OCI-LY1 (cell line): ENCODE measurements around the gene POLR3E.

Source experiments
- H2AFZ ChIP-seq: fragments of 200-600 bp; sonication (generic), shearing (Covaris generic); 2 replicates; pipeline ENCODE4 v1.6.0; 2014; ENCODE audit warnings: antibody characterized with exemption, mild to moderate bottlenecking, low read length
- H3F3A ChIP-seq: fragments of 200-600 bp; sonication (generic), shearing (Covaris generic); 2 replicates; pipeline ENCODE4 v1.6.0; 2014; ENCODE audit warnings: mild to moderate bottlenecking, antibody characterized with exemption, low read length, moderate library complexity; ENCODE audit not compliant: insufficient read depth
- H3K27ac ChIP-seq: fragments of 200-600 bp; sonication (generic); 2 replicates; pipeline ENCODE4 v1.5.1; 2014; ENCODE audit warnings: low read length, mixed run types, mild to moderate bottlenecking, low read depth; ENCODE audit not compliant: poor library complexity, severe bottlenecking
- H3K27me3 ChIP-seq: fragments of 200-600 bp; sonication (generic); 2 replicates; pipeline ENCODE4 v1.6.0; 2014; ENCODE audit warnings: antibody characterized with exemption, mild to moderate bottlenecking, low read length, moderate library complexity; ENCODE audit not compliant: insufficient read depth
- H3K36me3 ChIP-seq: fragments of 200-600 bp; sonication (generic); 2 replicates; pipeline ENCODE4 v1.6.1; 2014; ENCODE audit warnings: mild to moderate bottlenecking, antibody characterized with exemption, low read length, moderate library complexity, mixed read lengths; ENCODE audit not compliant: insufficient read depth
- H3K4me1 ChIP-seq: fragments of 200-600 bp; sonication (generic); 2 replicates; pipeline ENCODE4 v1.5.1; 2014; ENCODE audit warnings: mild to moderate bottlenecking, low read length, moderate library complexity; ENCODE audit not compliant: insufficient read depth, severe bottlenecking
- H3K4me2 ChIP-seq: fragments of 200-600 bp; sonication (generic), shearing (Covaris generic); 2 replicates; pipeline ENCODE4 v1.6.1; 2014; ENCODE audit warnings: low read length
- H3K4me3 ChIP-seq: fragments of 200-600 bp; sonication (generic); 2 replicates; pipeline ENCODE4 v1.5.1; 2014; ENCODE audit warnings: low read length, low read depth, mild to moderate bottlenecking, mixed read lengths; ENCODE audit not compliant: poor library complexity, severe bottlenecking
- H3K79me2 ChIP-seq: fragments of 200-600 bp; shearing (Covaris generic); 2 replicates; pipeline ENCODE4 v1.6.1; 2016; ENCODE audit warnings: mixed run types, low read length, mixed read lengths; ENCODE audit not compliant: insufficient read depth
- H3K9ac ChIP-seq: fragments of 200-600 bp; sonication (generic), shearing (Covaris generic); 2 replicates; pipeline ENCODE4 v1.6.1; 2014; ENCODE audit warnings: mild to moderate bottlenecking, low read length, mixed read lengths
- H3K9me2 ChIP-seq: fragments of 200-600 bp; sonication (generic), shearing (Covaris generic); 2 replicates; pipeline ENCODE4 v1.6.1; 2014; ENCODE audit warnings: low read depth, mild to moderate bottlenecking, low read length, mixed read lengths
- H3K9me3 ChIP-seq: fragments of 200-600 bp; shearing (Covaris generic); 2 replicates; pipeline ENCODE4 v1.6.1; 2014; ENCODE audit warnings: low read length, mixed read lengths
- H4K20me1 ChIP-seq: fragments of 200-600 bp; sonication (generic), shearing (Covaris generic); 2 replicates; pipeline ENCODE4 v1.6.0; 2016; ENCODE audit warnings: mild to moderate bottlenecking, low read length; ENCODE audit not compliant: insufficient read depth
- EZH2 ChIP-seq: fragments of 200-600 bp; sonication (generic), shearing (Covaris generic); IDR thresholded peaks from 2 replicates; pipeline ENCODE4 v1.8.0; 2017; ENCODE audit warnings: borderline replicate concordance, mixed run types, mild to moderate bottlenecking, antibody characterized with exemption, low read length, moderate library complexity, mixed read lengths
- TF ChIP-seq, protein P1 (sequence below): fragments of 200-600 bp; sonication (generic), shearing (Covaris generic); IDR thresholded peaks from 2 replicates; pipeline ENCODE4 v1.5.1; 2017; ENCODE audit warnings: mild to moderate bottlenecking, antibody characterized with exemption, low read length, moderate library complexity, mixed read lengths

POLR3E gene

GRCh38 chr16:22353191-22353919 is 56.1 kb downstream of the POLR3E start:
- H3K27ac ChIP-seq: no peak overlapping the region
- no peaks in the 10 kb centered on the region for H3K27me3 ChIP-seq
- H3K4me1 ChIP-seq: peaks cover 12% of the 10 kb centered on the region
- no peak for TF ChIP-seq EZH2
- no peaks in the 10 kb centered on the region for H3F3A ChIP-seq
- H3K9ac ChIP-seq: no peak overlapping the region
- no peaks in the 10 kb centered on the region for H3K9me3 ChIP-seq
- no peak overlapping the region for H3K4me3 ChIP-seq
- H4K20me1 ChIP-seq: no peaks in the 10 kb centered on the region
- H3K36me3 ChIP-seq: peaks cover 69% of the 10 kb centered on the region
- no peaks in the 10 kb centered on the region for H3K9me2 ChIP-seq
- H3K4me2 ChIP-seq: no peak overlapping the region
- no peaks in the 10 kb centered on the region; the same call in none of the 2 replicates for H3K79me2 ChIP-seq
- H2AFZ ChIP-seq: no peak overlapping the region

DNA sequence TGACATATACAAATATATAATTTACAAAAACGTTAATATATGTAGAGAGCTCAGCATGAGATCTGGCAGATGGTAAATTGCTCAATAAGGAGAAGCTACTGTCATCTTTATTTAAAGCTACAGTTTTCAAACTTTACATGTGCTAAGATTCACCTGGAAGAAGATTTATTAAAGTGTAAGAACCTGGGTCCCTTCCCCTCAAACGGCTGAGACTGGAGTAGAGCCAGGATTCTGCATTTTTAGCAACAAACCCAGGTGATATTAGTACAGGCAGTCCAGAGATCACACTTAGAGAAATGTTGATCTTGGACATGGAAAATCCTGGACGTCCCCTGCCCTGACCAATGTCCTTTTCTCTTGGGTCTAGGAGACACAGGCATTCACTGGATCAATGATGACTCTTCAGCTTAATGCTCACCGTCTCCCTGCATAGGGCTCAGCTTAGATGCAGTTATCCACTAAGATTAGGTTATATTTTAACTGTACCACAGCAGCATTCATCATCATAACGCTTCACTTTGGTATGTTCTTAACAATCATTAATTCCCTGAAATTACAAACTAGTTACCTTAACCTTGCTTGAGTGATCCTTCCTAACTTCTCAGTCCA is 56.8 kb downstream of the POLR3E start:
- Histone ChIP-seq H3K4me3 (no peak overlapping the region), H3K36me3 (peaks cover 62% of the 10 kb centered on the region), H3K27ac (no peak overlapping the region), H3F3A (no peaks in the 10 kb centered on the region), H3K9ac (no peak overlapping the region), H4K20me1 (no peaks in the 10 kb centered on the region), H3K9me3 (no peaks in the 10 kb centered on the region), H3K27me3 (no peaks in the 10 kb centered on the region), H3K4me1 (peaks cover 17% of the 10 kb centered on the region), H3K79me2 (no peaks in the 10 kb centered on the region; the same call in none of the 2 replicates), H2AFZ (no peak overlapping the region), H3K4me2 (no peak overlapping the region), H3K9me2 (no peaks in the 10 kb centered on the region)
- TF ChIP-seq EZH2: no peak
- TF ChIP-seq, protein P1, sequence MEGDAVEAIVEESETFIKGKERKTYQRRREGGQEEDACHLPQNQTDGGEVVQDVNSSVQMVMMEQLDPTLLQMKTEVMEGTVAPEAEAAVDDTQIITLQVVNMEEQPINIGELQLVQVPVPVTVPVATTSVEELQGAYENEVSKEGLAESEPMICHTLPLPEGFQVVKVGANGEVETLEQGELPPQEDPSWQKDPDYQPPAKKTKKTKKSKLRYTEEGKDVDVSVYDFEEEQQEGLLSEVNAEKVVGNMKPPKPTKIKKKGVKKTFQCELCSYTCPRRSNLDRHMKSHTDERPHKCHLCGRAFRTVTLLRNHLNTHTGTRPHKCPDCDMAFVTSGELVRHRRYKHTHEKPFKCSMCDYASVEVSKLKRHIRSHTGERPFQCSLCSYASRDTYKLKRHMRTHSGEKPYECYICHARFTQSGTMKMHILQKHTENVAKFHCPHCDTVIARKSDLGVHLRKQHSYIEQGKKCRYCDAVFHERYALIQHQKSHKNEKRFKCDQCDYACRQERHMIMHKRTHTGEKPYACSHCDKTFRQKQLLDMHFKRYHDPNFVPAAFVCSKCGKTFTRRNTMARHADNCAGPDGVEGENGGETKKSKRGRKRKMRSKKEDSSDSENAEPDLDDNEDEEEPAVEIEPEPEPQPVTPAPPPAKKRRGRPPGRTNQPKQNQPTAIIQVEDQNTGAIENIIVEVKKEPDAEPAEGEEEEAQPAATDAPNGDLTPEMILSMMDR: no peak

GRCh38 chr16:22355487-22355908 is 58.3 kb downstream of the POLR3E start:
- H3K4me1 ChIP-seq: peaks cover 17% of the 10 kb centered on the region
- no peaks in the 10 kb centered on the region for H3K9me2 ChIP-seq
- H3K36me3 ChIP-seq: peaks cover 57% of the 10 kb centered on the region
- H3K4me3 ChIP-seq: no peak overlapping the region
- H3F3A ChIP-seq: no peaks in the 10 kb centered on the region
- H4K20me1 ChIP-seq: no peaks in the 10 kb centered on the region
- H3K9me3 ChIP-seq: no peaks in the 10 kb centered on the region
- no peaks in the 10 kb centered on the region for H3K27me3 ChIP-seq
- TF ChIP-seq, protein P1: no peak
- TF ChIP-seq EZH2: no peak
- no peak overlapping the region for H2AFZ ChIP-seq
- H3K9ac ChIP-seq: no peak overlapping the region
- no peak overlapping the region for H3K27ac ChIP-seq
- peaks cover 4% of the 10 kb centered on the region for H3K79me2 ChIP-seq
- no peak overlapping the region for H3K4me2 ChIP-seq
